BJ (cell line): ENCODE measurements around the gene LEMD2. TPM values are rescaled to one million over a fixed set of nuclear protein-coding genes. Genes with fewer than 3 reads are reported as not detected.

Experiments used
- CTCF ChIA-PET: fragments of 350-600 bp; formaldehyde crosslinking; extraction: SDS; loops from one replicate; lab custom pipeline; 2021; ENCODE audit warnings: antibody characterized with exemption, inconsistent platforms; lab: Yijun Ruan, JAX
- POLR2A ChIA-PET: fragments of 300-600 bp; sonication (Branson Sonifier 250); formaldehyde crosslinking; extraction: SDS; loops from one replicate; lab custom pipeline; 2021; ENCODE audit warnings: antibody characterized with exemption; lab: Charles Lee
- DNase-seq: peaks from one replicate; pipeline ENCODE4 v3.0.0-alpha.2; 2011; ENCODE audit warnings: low read depth
- H3K27me3 ChIP-seq: 2 replicates; pipeline ENCODE4 v1.6.0; 2011; ENCODE audit warnings: low read length; ENCODE audit not compliant: control insufficient read depth, insufficient read depth
- H3K36me3 ChIP-seq: 2 replicates; pipeline ENCODE4 v1.5.1; 2011; ENCODE audit warnings: low read length; ENCODE audit not compliant: control insufficient read depth, insufficient read depth
- H3K4me3 ChIP-seq: 2 replicates; pipeline ENCODE4 v1.5.1; 2011; ENCODE audit warnings: low read depth, mild to moderate bottlenecking, control low read depth, low read length
- polyA plus RNA-seq: library from polyadenylated mRNA; depleted of rRNA; stranded (reverse); fragments of >200 nt; gene quantifications from 2 replicates; pipeline ENCODE4 v1.2.3, GENCODE V29; 2011
- TF ChIP-seq, protein P1 (sequence below): IDR thresholded peaks from 2 replicates; pipeline ENCODE4 v1.5.1; 2011; ENCODE audit warnings: low read depth, mild to moderate bottlenecking, control low read depth, inconsistent platforms, low read length, moderate library complexity; ENCODE audit not compliant: insufficient read depth

LEMD2 gene
- polyA plus RNA-seq, 1 experiment, result 59.8 TPM

DNA sequence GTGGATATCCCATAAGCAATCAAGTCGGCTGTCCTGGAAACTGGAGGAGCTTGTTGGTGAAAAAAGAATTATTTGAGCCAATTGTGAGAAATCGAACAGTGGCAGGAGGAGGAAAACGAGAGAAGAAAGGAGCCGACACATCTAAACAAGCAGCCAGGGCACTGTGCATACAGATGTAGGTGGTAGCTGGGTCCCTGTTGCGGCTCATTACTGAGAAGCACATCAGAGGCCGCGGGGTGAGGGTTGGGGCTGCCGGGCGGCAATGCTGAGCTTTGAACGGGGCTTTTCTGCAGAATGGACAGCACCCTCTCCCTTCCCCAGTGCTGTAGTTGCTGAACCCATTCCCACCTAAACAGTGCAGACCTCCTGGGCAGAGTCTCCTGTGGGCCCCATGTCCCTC lies 4.1 kb upstream of the LEMD2 start:
- CTCF ChIA-PET, result interaction anchor here (1.0 to 1.4 kb wide), 2 partner anchors 66 to 235 kb away, joined by 3 to 6 read pairs; no protein-coding TSS in a partner anchor
- DNase-seq, result no peak
- no peaks in the 10 kb centered on the region for H3K36me3 ChIP-seq
- peaks cover 1% of the 10 kb centered on the region; the same call in 1 of the 2 replicates for H3K27me3 ChIP-seq
- no peak overlapping the region for H3K4me3 ChIP-seq
- POLR2A ChIA-PET, result no interaction called here
- TF ChIP-seq, protein P1, sequence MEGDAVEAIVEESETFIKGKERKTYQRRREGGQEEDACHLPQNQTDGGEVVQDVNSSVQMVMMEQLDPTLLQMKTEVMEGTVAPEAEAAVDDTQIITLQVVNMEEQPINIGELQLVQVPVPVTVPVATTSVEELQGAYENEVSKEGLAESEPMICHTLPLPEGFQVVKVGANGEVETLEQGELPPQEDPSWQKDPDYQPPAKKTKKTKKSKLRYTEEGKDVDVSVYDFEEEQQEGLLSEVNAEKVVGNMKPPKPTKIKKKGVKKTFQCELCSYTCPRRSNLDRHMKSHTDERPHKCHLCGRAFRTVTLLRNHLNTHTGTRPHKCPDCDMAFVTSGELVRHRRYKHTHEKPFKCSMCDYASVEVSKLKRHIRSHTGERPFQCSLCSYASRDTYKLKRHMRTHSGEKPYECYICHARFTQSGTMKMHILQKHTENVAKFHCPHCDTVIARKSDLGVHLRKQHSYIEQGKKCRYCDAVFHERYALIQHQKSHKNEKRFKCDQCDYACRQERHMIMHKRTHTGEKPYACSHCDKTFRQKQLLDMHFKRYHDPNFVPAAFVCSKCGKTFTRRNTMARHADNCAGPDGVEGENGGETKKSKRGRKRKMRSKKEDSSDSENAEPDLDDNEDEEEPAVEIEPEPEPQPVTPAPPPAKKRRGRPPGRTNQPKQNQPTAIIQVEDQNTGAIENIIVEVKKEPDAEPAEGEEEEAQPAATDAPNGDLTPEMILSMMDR, result no peak

DNA sequence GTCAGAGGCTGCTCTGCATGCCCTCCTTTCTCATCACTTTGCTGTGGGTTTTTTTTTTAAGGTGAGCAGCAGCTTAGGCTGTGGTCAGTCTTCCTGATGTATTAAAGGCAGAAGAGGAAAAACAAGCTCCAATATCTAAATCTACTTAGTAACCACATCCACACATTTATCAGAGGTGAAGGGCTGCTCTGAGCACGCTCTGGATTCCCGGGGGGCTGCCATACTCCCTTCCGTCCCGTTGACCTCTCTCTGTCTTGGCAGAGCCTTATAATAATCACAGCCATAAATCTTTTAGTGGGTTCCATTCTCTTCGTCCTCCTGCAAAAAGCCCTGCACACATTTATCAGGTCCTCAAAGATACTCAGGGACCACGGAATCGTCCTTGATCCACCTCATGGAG lies 2.7 kb upstream of the LEMD2 start:
- Histone ChIP-seq H3K4me3 (no peak overlapping the region), H3K27me3 (peaks cover 1% of the 10 kb centered on the region; the same call in 1 of the 2 replicates), H3K36me3 (no peaks in the 10 kb centered on the region)
- no peak for DNase-seq
- TF ChIP-seq, protein P1, result no peak
- ChIA-PET CTCF (interaction anchor here (0.7 to 1.4 kb wide), 5 partner anchors 20 to 236 kb away, joined by 3 to 6 read pairs (median 3); no protein-coding TSS in a partner anchor), POLR2A (no interaction called here)

DNA sequence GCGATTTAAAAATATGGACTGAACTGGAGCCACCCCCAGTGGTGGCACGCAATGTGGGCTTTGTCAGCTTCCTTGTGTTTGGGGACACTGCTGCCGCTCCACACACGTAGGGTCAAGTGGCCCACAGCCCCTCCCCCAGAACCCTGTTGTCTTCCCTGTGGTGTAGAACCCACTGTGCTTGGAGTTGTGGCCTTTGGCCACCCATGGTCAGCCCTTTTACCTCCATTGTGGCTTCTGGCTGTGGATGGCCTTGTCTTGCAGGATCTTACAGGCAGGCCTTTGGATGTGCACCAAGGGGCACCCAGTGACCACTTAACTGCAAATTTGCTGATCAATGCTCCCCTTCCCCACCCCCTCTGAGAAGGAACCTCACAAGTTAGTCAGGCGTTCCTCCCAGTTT lies 2.0 kb upstream of the LEMD2 start:
- Histone ChIP-seq H3K4me3 (no peak overlapping the region), H3K27me3 (peaks cover 1% of the 10 kb centered on the region; the same call in 1 of the 2 replicates), H3K36me3 (no peaks in the 10 kb centered on the region)
- no peak for DNase-seq
- ChIA-PET CTCF (interaction anchor here (0.8 to 1.4 kb wide), 3 partner anchors 19 to 235 kb away, joined by 3 read pairs; no protein-coding TSS in a partner anchor), POLR2A (no interaction called here)
- TF ChIP-seq, protein P1, result no peak

DNA sequence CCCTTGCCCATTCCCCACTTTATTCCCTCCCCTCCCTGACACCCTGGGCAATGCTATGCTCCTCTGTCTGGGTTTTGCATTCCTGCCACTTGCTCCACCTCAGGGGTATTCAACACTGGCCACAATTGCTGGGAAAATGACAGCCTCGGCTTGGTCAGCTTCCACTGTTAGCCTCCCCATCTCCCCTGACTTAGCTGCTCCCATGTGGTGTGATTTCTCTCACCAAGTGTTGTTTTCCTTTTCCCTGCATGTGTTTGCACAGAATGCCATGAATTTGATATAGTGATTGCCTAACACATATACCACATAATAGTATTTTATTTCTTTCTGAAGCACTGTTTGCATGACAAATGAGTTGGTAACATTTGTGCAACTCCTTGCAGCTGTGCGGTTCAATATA lies 1.4 kb upstream of the LEMD2 start:
- POLR2A ChIA-PET, result no interaction called here
- CTCF ChIA-PET, result no interaction called here
- peaks cover 1% of the 10 kb centered on the region; the same call in 1 of the 2 replicates for H3K27me3 ChIP-seq
- TF ChIP-seq, protein P1, result no peak
- DNase-seq, result no peak
- no peaks in the 10 kb centered on the region for H3K36me3 ChIP-seq
- no peak overlapping the region for H3K4me3 ChIP-seq

DNA sequence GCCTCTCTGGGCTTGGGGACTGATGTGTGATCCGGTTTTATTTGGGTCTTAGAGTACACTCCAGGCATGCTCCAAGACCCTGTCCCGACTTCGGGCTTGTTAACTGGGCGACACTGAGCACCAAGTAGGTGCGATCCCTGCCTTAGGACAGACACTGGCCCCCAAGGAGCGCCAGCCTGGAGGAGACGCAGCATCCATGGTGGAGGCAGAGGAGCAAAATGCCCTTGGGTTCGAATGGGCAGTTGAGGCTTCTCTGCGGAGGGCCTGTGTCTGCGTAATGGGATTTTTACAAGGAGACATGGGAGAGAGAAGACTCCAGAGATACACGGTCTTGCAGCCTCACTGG lies 593 bp upstream of the LEMD2 start:
- ChIA-PET POLR2A (no interaction called here), CTCF (no interaction called here)
- peak overlapping the region; percentile 58 for H3K4me3 ChIP-seq
- peaks cover 2% of the 10 kb centered on the region; the same call in 1 of the 2 replicates for H3K36me3 ChIP-seq
- TF ChIP-seq, protein P1, result no peak
- H3K27me3 ChIP-seq, result peaks cover 1% of the 10 kb centered on the region; the same call in 1 of the 2 replicates
- no peak for DNase-seq
